ENCODE data around the gene MAPRE2. TPM values are rescaled to one million over a fixed set of nuclear protein-coding genes. Genes with fewer than 3 reads are reported as not detected.
A peak's percentile ranks its signal among the peaks of the same experiment; 100 is the strongest.

The MAPRE2 gene
- total and polyA plus RNA-seq, 2 of the 13 experiments (the other 11 are each of a cell fraction or from before 2014, with no cell fraction given), result 34.5 to 67.9 TPM

- TF ChIP-seq, protein P1, sequence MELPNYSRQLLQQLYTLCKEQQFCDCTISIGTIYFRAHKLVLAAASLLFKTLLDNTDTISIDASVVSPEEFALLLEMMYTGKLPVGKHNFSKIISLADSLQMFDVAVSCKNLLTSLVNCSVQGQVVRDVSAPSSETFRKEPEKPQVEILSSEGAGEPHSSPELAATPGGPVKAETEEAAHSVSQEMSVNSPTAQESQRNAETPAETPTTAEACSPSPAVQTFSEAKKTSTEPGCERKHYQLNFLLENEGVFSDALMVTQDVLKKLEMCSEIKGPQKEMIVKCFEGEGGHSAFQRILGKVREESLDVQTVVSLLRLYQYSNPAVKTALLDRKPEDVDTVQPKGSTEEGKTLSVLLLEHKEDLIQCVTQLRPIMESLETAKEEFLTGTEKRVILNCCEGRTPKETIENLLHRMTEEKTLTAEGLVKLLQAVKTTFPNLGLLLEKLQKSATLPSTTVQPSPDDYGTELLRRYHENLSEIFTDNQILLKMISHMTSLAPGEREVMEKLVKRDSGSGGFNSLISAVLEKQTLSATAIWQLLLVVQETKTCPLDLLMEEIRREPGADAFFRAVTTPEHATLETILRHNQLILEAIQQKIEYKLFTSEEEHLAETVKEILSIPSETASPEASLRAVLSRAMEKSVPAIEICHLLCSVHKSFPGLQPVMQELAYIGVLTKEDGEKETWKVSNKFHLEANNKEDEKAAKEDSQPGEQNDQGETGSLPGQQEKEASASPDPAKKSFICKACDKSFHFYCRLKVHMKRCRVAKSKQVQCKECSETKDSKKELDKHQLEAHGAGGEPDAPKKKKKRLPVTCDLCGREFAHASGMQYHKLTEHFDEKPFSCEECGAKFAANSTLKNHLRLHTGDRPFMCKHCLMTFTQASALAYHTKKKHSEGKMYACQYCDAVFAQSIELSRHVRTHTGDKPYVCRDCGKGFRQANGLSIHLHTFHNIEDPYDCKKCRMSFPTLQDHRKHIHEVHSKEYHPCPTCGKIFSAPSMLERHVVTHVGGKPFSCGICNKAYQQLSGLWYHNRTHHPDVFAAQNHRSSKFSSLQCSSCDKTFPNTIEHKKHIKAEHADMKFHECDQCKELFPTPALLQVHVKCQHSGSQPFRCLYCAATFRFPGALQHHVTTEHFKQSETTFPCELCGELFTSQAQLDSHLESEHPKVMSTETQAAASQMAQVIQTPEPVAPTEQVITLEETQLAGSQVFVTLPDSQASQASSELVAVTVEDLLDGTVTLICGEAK (IDR thresholded peaks at IDR 0.05), result no peak
- TF ChIP-seq, protein P1 (CRISPR knock-in tag; IDR thresholded peaks at IDR 0.05), result no peak
- TF ChIP-seq, protein P2, sequence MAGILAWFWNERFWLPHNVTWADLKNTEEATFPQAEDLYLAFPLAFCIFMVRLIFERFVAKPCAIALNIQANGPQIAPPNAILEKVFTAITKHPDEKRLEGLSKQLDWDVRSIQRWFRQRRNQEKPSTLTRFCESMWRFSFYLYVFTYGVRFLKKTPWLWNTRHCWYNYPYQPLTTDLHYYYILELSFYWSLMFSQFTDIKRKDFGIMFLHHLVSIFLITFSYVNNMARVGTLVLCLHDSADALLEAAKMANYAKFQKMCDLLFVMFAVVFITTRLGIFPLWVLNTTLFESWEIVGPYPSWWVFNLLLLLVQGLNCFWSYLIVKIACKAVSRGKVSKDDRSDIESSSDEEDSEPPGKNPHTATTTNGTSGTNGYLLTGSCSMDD (CRISPR knock-in tag; IDR thresholded peaks at IDR 0.05), result no peak
- TF ChIP-seq ZNF761 (CRISPR knock-in tag; conservative IDR thresholded peaks at IDR 0.05), result no peak
- TF ChIP-seq, protein P3, sequence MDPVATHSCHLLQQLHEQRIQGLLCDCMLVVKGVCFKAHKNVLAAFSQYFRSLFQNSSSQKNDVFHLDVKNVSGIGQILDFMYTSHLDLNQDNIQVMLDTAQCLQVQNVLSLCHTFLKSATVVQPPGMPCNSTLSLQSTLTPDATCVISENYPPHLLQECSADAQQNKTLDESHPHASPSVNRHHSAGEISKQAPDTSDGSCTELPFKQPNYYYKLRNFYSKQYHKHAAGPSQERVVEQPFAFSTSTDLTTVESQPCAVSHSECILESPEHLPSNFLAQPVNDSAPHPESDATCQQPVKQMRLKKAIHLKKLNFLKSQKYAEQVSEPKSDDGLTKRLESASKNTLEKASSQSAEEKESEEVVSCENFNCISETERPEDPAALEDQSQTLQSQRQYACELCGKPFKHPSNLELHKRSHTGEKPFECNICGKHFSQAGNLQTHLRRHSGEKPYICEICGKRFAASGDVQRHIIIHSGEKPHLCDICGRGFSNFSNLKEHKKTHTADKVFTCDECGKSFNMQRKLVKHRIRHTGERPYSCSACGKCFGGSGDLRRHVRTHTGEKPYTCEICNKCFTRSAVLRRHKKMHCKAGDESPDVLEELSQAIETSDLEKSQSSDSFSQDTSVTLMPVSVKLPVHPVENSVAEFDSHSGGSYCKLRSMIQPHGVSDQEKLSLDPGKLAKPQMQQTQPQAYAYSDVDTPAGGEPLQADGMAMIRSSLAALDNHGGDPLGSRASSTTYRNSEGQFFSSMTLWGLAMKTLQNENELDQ (CRISPR knock-in tag; IDR thresholded peaks at IDR 0.05; ENCODE audit: borderline replicate concordance), result no peak
- no peak for TF ChIP-seq SAFB2 (CRISPR knock-in tag; IDR thresholded peaks at IDR 0.05; ENCODE audit: borderline replicate concordance, low read depth)
- no peak for TF ChIP-seq THAP8 (CRISPR knock-in tag; IDR thresholded peaks at IDR 0.05; ENCODE audit: borderline replicate concordance)
- no peak for TF ChIP-seq KDM5A (IDR thresholded peaks at IDR 0.05; ENCODE audit: borderline replicate concordance, low read length)
- TF ChIP-seq GRHL1 (CRISPR knock-in tag; conservative IDR thresholded peaks at IDR 0.05), result no peak
- no peak for TF ChIP-seq FOSL2 (CRISPR knock-in tag; IDR thresholded peaks at IDR 0.05)
- no peak for TF ChIP-seq MTF2 (CRISPR knock-in tag; IDR thresholded peaks at IDR 0.05; ENCODE audit: borderline replicate concordance)
- no peak for TF ChIP-seq ZNF282 (IDR thresholded peaks at IDR 0.05; ENCODE audit: partially characterized antibody)
- peak; percentile 94 for TF ChIP-seq ZSCAN29 (CRISPR knock-in tag; conservative IDR thresholded peaks at IDR 0.05)
Measured at GRCh38 chr18:35084494-35085449, 43.6 kb downstream of the MAPRE2 start (continued).

Data from HepG2 (cell line).